Panc1 (cell line): ENCODE measurements around the gene IFT27. TPM values are rescaled to one million over a fixed set of nuclear protein-coding genes. Genes with fewer than 3 reads are reported as not detected.

ENCODE experiments used
- ATAC-seq: fragments of 200-7000 bp; cut with Tn5 transposase; 2 replicates; pipeline ENCODE4 v1.9.1; 2020; ENCODE audit warnings: mild to moderate bottlenecking, moderate library complexity
- BruUV-seq: library from RNA; stranded (reverse); fragments of 400-500 nt; replicated peaks from 2 replicates; lab custom pipeline; 2021; lab: Mats Ljungman, UMichigan
- CTCF ChIA-PET: fragments of 300-600 bp; sonication (Branson Sonifier 250); formaldehyde crosslinking; loops from one replicate; lab custom pipeline; 2022; ENCODE audit warnings: antibody characterized with exemption; lab: Charles Lee
- POLR2A ChIA-PET: fragments of 300-600 bp; sonication (Branson Sonifier 250); formaldehyde crosslinking; loops from one replicate; lab custom pipeline; 2022; ENCODE audit warnings: antibody characterized with exemption; lab: Charles Lee
- DNase-seq: peaks from one replicate; pipeline ENCODE4 v3.0.0-alpha.2; 2010; ENCODE audit warnings: low read depth, low spot score
- H3K27ac ChIP-seq: 2 replicates; pipeline ENCODE4 v1.5.1; 2011; ENCODE audit warnings: mild to moderate bottlenecking, low read length, inconsistent platforms
- H3K27me3 ChIP-seq: fragments of 200-500 bp; sonication (Bioruptor generic); 2 replicates; pipeline ENCODE4 v1.6.0; 2014; ENCODE audit warnings: low read length, inconsistent platforms; ENCODE audit not compliant: control insufficient read depth, insufficient read depth
- H3K36me3 ChIP-seq: fragments of 200-500 bp; sonication (Bioruptor generic); 2 replicates; pipeline ENCODE4 v1.5.1; 2014; ENCODE audit warnings: inconsistent platforms, mild to moderate bottlenecking, low read length, moderate library complexity; ENCODE audit not compliant: control insufficient read depth, insufficient read depth
- H3K4me1 ChIP-seq: 2 replicates; pipeline ENCODE4 v1.5.1; 2011; ENCODE audit warnings: inconsistent platforms, mild to moderate bottlenecking, low read length, moderate library complexity; ENCODE audit not compliant: control insufficient read depth, insufficient read depth
- H3K4me3 ChIP-seq, 2 experiments: 2 replicates each; pipeline ENCODE4 v1.5.1; 2011 to 2012; ENCODE audit warnings: low read depth in 2 of 2, low read length in 2 of 2, mild to moderate bottlenecking in 2 of 2, inconsistent platforms in 1 of 2, moderate library complexity in 1 of 2
- H3K9me3 ChIP-seq: fragments of 200-500 bp; sonication (Bioruptor generic); 2 replicates; pipeline ENCODE4 v1.5.1; 2014; ENCODE audit warnings: low read depth, mild to moderate bottlenecking, inconsistent platforms, low read length, moderate library complexity; ENCODE audit not compliant: control insufficient read depth, insufficient read depth
- POLR2AphosphoS5 ChIP-seq: IDR thresholded peaks from 2 replicates; pipeline ENCODE4 v1.6.1; 2012; ENCODE audit warnings: mild to moderate bottlenecking, low read depth, low read length, moderate library complexity
- SIN3A ChIP-seq: IDR thresholded peaks from 2 replicates; pipeline ENCODE4 v1.6.1; 2012; ENCODE audit warnings: low read depth, mild to moderate bottlenecking, low read length, moderate library complexity, borderline replicate concordance; ENCODE audit not compliant: insufficient read depth
- TCF7L2 ChIP-seq: IDR thresholded peaks from 2 replicates; pipeline ENCODE4 v1.6.1; 2011; ENCODE audit warnings: mild to moderate bottlenecking, low read depth, low read length, inconsistent platforms
- in situ Hi-C: cut with HindIII; loops from 2 replicates; pipeline ENCODE4 v1.10.0; 2016; ENCODE audit warnings: low sequenced_read_pairs, low pct_unique_long_range_greater_than_20kb
- intact Hi-C: fragments of 100-400 bp; cut with micrococcal nuclease; formaldehyde crosslinking; loops from one replicate; pipeline ENCODE4 v1.10.0; 2022; ENCODE audit not compliant: unreplicated experiment
- total RNA-seq: library from RNA; stranded (reverse); gene quantifications from one replicate; pipeline ENCODE4 v1.2.1, GENCODE V29; 2021; ENCODE audit not compliant: unreplicated experiment
- TF ChIP-seq, protein P1 (sequence below), 2 experiments: IDR thresholded peaks; 2 replicates each; pipeline ENCODE4 v1.6.1; 2011 to 2012; ENCODE audit warnings: low read depth in 2 of 2, control low read depth in 1 of 2, low read length in 1 of 2, mild to moderate bottlenecking in 1 of 2, moderate library complexity in 1 of 2; ENCODE audit not compliant: insufficient read depth in 1 of 2
- TF ChIP-seq, protein P2 (sequence below): fragments of 450-650 bp; IDR thresholded peaks from 2 replicates; pipeline ENCODE4 v1.5.1; 2017; ENCODE audit warnings: mild to moderate bottlenecking

Gene IFT27
- total RNA-seq, 1 experiment from 2014 or later, result 44.4 TPM

DNA sequence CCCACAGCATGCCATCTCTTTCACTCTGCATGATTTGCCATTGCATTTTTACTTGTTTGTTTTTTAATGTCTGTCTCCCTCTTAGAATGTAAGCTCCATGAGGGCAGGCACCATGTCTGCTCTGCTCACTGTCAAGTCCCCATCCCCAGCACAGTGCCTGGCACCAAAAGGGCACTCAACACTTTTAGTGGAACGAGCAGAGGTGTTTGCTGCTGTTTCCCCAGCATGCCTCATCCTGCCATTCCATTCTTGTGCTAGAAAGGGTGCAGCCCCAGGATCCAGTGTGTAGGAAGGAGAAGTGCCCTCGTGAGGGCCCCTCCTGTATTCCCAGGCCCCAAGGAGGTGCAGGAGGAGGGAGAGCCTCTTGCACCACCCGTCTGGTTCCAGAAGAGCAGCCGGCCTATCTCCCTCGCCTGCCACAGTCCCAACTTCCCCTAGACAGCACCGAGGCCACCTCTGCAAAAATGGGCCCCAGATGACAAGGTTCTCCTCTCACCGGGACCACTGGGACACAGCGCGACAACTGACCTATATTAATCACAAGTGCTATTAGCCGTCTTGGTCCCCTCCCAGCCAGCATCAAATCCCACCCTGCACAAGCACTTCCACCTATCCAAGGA lies 39.1 kb downstream of the IFT27 start:
- Histone ChIP-seq H3K4me1 (no peaks in the 10 kb centered on the region), H3K27ac (no peak overlapping the region), H3K9me3 (no peaks in the 10 kb centered on the region), H3K36me3 (no peaks in the 10 kb centered on the region), H3K27me3 (no peaks in the 10 kb centered on the region), H3K4me3 (no peak overlapping the region)
- ATAC-seq (no peak), DNase-seq (no peak)
- in situ Hi-C loops, result no loop called here
- intact Hi-C loops, result no loop called here
- TF ChIP-seq TCF7L2, result no peak
- TF ChIP-seq POLR2AphosphoS5, result no peak
- TF ChIP-seq, protein P1, sequence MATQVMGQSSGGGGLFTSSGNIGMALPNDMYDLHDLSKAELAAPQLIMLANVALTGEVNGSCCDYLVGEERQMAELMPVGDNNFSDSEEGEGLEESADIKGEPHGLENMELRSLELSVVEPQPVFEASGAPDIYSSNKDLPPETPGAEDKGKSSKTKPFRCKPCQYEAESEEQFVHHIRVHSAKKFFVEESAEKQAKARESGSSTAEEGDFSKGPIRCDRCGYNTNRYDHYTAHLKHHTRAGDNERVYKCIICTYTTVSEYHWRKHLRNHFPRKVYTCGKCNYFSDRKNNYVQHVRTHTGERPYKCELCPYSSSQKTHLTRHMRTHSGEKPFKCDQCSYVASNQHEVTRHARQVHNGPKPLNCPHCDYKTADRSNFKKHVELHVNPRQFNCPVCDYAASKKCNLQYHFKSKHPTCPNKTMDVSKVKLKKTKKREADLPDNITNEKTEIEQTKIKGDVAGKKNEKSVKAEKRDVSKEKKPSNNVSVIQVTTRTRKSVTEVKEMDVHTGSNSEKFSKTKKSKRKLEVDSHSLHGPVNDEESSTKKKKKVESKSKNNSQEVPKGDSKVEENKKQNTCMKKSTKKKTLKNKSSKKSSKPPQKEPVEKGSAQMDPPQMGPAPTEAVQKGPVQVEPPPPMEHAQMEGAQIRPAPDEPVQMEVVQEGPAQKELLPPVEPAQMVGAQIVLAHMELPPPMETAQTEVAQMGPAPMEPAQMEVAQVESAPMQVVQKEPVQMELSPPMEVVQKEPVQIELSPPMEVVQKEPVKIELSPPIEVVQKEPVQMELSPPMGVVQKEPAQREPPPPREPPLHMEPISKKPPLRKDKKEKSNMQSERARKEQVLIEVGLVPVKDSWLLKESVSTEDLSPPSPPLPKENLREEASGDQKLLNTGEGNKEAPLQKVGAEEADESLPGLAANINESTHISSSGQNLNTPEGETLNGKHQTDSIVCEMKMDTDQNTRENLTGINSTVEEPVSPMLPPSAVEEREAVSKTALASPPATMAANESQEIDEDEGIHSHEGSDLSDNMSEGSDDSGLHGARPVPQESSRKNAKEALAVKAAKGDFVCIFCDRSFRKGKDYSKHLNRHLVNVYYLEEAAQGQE (IDR thresholded peaks at IDR 0.05; ENCODE audit: insufficient read depth in 1 of 2, low read depth in 2 of 2, low read length in 1 of 2), result no peak
- TF ChIP-seq, protein P2, sequence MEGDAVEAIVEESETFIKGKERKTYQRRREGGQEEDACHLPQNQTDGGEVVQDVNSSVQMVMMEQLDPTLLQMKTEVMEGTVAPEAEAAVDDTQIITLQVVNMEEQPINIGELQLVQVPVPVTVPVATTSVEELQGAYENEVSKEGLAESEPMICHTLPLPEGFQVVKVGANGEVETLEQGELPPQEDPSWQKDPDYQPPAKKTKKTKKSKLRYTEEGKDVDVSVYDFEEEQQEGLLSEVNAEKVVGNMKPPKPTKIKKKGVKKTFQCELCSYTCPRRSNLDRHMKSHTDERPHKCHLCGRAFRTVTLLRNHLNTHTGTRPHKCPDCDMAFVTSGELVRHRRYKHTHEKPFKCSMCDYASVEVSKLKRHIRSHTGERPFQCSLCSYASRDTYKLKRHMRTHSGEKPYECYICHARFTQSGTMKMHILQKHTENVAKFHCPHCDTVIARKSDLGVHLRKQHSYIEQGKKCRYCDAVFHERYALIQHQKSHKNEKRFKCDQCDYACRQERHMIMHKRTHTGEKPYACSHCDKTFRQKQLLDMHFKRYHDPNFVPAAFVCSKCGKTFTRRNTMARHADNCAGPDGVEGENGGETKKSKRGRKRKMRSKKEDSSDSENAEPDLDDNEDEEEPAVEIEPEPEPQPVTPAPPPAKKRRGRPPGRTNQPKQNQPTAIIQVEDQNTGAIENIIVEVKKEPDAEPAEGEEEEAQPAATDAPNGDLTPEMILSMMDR, result no peak
- TF ChIP-seq SIN3A, result no peak
- POLR2A ChIA-PET, result no interaction called here
- CTCF ChIA-PET, result no interaction called here
- BruUV-seq, result no TSS peak

- Histone ChIP-seq H3K9me3 (no peaks in the 10 kb centered on the region), H3K27me3 (no peaks in the 10 kb centered on the region), H3K4me1 (no peaks in the 10 kb centered on the region), H3K36me3 (no peaks in the 10 kb centered on the region), H3K27ac (no peak overlapping the region), H3K4me3 (no peak overlapping the region)
- POLR2A ChIA-PET, result no interaction called here
- intact Hi-C loops, result no loop called here
- ATAC-seq (no peak; the same call in 1 of the 2 replicates), DNase-seq (no peak)
- no peak for TF ChIP-seq POLR2AphosphoS5
- TF ChIP-seq TCF7L2, result no peak
- CTCF ChIA-PET, result no interaction called here
- no TSS peak for BruUV-seq
- in situ Hi-C loops, result no loop called here
Measured at GRCh38 chr22:36734171-36735058, 41.5 kb downstream of the IFT27 start.

- BruUV-seq, result no TSS peak
- intact Hi-C loops, result no loop called here
- Histone ChIP-seq H3K9me3 (no peaks in the 10 kb centered on the region), H3K27ac (no peak overlapping the region), H3K27me3 (no peaks in the 10 kb centered on the region), H3K4me3 (no peak overlapping the region), H3K4me1 (no peaks in the 10 kb centered on the region), H3K36me3 (no peaks in the 10 kb centered on the region)
- no peak for DNase-seq
- in situ Hi-C loops, result no loop called here
- ChIA-PET POLR2A (no interaction called here), CTCF (no interaction called here)
- TF ChIP-seq TCF7L2 (no peak), POLR2AphosphoS5 (no peak), SIN3A (no peak)
- TF ChIP-seq, protein P1 (IDR thresholded peaks at IDR 0.05; ENCODE audit: insufficient read depth in 1 of 2, low read depth in 2 of 2, low read length in 1 of 2), result no peak
- TF ChIP-seq, protein P2, result no peak
- ATAC-seq, result no peak
Measured at GRCh38 chr22:36733271-36733670, 42.6 kb downstream of the IFT27 start.
